H1 (cell line): ENCODE results near the gene MED10. TPM values are rescaled to one million over a fixed set of nuclear protein-coding genes. Genes with fewer than 3 reads are reported as not detected.

Experiments used
- CTCF ChIP-seq, 3 experiments: IDR thresholded peaks; 1 replicate in 2 of 3; 2 replicates in 1 of 3; pipeline versions ENCODE4 v1.5.1 to v1.6.1; 2011; ENCODE audit warnings: low read length in 3 of 3, mild to moderate bottlenecking in 3 of 3, inconsistent platforms in 2 of 3, low read depth in 1 of 3, moderate library complexity in 1 of 3; ENCODE audit not compliant: insufficient read depth in 1 of 3; ENCODE audit errors: control extremely low read depth in 1 of 3
- polyA plus RNA-seq, 7 experiments: library from polyadenylated mRNA; depleted of rRNA in 3 of 7; stranded (reverse) in 5 of 7; unstranded in 2 of 7; fragments of >200 nt in 5 of 7; fragments of 200-250 nt in 2 of 7; gene quantifications; 1 replicate in 5 of 7; 2 replicates in 1 of 7; 4 replicates in 1 of 7; pipeline versions ENCODE4 v1.2.1 to v1.2.3, GENCODE V29; 2011 to 2013; ENCODE audit warnings: missing spikeins in 2 of 7, mixed read lengths in 2 of 7
- total RNA-seq: library from RNA; stranded (reverse); fragmentation: NEBNext Ultra II Directional; extraction: Animal tissue kit (Norgen Biotek cat#: 25700); gene quantifications from 2 replicates; pipeline ENCODE4 v1.2.1, GENCODE V29; 2021

MED10 gene
- total and polyA plus RNA-seq, 2 of the 8 experiments (the other 6 are each of a cell fraction or from before 2014, with no cell fraction given) = 20.1 to 23.2 TPM

GRCh38 chr5:6399980-6400910, 21.9 kb upstream of the MED10 start (continued):
- no peak for TF ChIP-seq CTCF (IDR thresholded peaks at IDR 0.05; ENCODE audit: control extremely low read depth in 1 of 3, insufficient read depth in 1 of 3, low read depth in 1 of 3, low read length in 3 of 3)
